Measurements from ENCODE around the gene KCNIP1. TPM values are rescaled to one million over a fixed set of nuclear protein-coding genes. Genes with fewer than 3 reads are reported as not detected.
A peak's percentile ranks its signal among the peaks of the same experiment; 100 is the strongest.

KCNIP1 gene
- total RNA-seq, 4 donors from 2014 or later: 0.94 to 1.6 (median 1.1) TPM; not detected in 1

DNA sequence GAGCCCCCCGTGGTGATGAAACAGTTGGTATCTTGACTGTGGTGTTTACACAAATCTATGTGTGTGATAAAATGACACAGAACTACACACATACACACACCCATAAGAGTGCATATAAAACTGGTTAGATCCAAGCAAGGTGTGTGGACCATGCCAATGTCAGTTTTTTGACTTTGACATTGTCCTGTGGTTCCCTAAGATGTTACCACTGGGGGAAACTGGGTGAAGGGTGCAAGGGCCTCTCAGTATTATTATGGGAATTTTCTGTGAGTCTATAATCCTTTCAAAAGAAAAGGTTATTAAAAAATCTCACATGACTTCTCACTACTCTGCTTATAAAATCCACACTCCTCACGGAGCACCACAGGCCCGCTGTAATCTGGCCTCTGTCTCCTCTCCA is 13.4 kb upstream of the KCNIP1 start:
- peaks cover 0 to 12% (median 12%) of the 10 kb centered on the region in 3 donors for H3K4me1 ChIP-seq
- H3K9me3 ChIP-seq: no peaks in the 10 kb centered on the region
- TF ChIP-seq POLR2A (IDR thresholded peaks at IDR 0.05) (no peak), CTCF (IDR thresholded peaks at IDR 0.05) (no peak), POLR2AphosphoS5 (IDR thresholded peaks at IDR 0.05) (no peak), EP300 (IDR thresholded peaks at IDR 0.05) (no peak)
- no peaks in the 10 kb centered on the region for H3K27me3 ChIP-seq
- H3K27ac ChIP-seq: no peak overlapping the region
- 76 to 94% methylated on average over 3 of the region's 3 CpGs for WGBS, 2 donors (ENCODE audit: low coverage in 1 of 2)
- no peak overlapping the region for H3K4me3 ChIP-seq
- no peaks in the 10 kb centered on the region for H3K36me3 ChIP-seq
- no peak for ATAC-seq

DNA sequence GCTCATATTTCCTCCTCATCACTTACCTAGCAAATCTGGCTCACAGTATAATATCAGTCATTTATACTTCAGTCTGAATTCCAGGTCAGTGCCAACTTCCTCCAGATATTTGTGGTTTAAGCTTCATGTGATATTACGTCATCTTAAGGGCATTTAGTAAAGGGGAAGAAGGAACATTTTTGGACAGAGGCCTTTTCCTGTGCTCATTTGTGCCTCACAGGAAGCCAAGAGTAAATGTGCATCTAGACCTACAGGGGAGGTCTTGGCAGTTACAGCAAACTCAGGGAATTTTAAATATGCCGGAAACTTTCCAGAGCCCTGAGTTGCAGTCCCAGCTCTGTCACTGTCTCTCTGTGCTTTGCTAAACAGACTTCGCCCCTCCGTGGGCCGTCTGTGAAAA is 12.3 kb upstream of the KCNIP1 start:
- WGBS, 2 donors (ENCODE audit: low coverage in 1 of 2): 2 to 24% methylated on average over 4 to 5 of the region's 5 CpGs
- ATAC-seq: peak; percentile 78
- no peaks in the 10 kb centered on the region for H3K9me3 ChIP-seq
- H3K4me3 ChIP-seq: no peak overlapping the region
- TF ChIP-seq POLR2AphosphoS5 (IDR thresholded peaks at IDR 0.05) (peak; percentile 21), EP300 (IDR thresholded peaks at IDR 0.05) (no peak)
- H3K4me1 ChIP-seq: peaks cover 0 to 12% (median 12%) of the 10 kb centered on the region in 3 donors
- H3K27ac ChIP-seq: peak overlapping the region in 3 of 4 donors; percentile 33 to 49 (median 48)
- H3K36me3 ChIP-seq: no peaks in the 10 kb centered on the region
- H3K27me3 ChIP-seq: no peaks in the 10 kb centered on the region

DNA sequence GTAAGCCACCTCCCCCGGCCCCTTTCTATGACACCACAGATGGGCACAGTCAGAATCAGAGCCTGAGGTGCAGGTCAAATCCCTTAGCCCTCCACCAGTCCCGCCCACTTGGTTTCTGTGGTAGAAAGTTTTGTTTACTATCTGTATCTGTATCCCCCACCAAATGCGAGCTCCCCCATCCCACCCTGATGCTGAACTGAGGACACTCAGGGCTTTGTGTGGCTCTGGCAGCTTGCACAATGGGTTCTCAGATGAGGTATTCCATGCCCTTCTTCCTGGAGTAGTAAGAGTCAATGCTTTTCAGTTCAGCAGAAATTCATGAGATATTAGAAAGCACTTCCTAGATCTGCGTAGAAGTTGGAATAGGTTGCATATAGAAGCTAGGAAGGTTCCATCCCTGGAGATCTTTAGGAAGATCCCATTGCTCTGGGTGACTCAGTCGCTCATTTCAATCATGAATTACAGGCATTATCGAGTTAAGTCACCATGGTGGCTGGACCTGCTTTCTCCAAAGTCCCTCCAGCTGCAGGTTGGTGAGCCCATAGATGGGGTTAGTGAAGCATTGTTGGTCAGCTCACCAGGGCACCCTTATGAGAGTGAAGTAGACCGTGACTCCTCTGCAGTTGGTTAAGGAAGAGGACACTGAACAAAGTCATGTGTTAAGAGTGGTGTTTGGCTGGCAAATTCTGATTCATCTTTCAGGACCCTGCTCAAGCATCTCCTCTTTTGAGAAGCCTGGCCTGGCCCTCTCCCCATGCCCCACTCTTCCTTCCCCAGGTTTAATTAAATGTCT is 10.6 kb upstream of the KCNIP1 start:
- no peak overlapping the region for H3K4me3 ChIP-seq
- no peak for TF ChIP-seq POLR2A (IDR thresholded peaks at IDR 0.05)
- peaks cover 0 to 12% (median 12%) of the 10 kb centered on the region in 3 donors for H3K4me1 ChIP-seq
- H3K27me3 ChIP-seq: peaks cover 5% of the 10 kb centered on the region
- no peak overlapping the region for H3K27ac ChIP-seq
- H3K9me3 ChIP-seq: no peaks in the 10 kb centered on the region
- no peak for ATAC-seq
- no peaks in the 10 kb centered on the region for H3K36me3 ChIP-seq
- WGBS, 2 donors (ENCODE audit: low coverage in 1 of 2): 77 to 100% methylated on average over 3 to 6 of the region's 7 CpGs

GRCh38 chr5:170494041-170494440 is 9.8 kb upstream of the KCNIP1 start:
- Histone ChIP-seq H3K9me3 (no peaks in the 10 kb centered on the region), H3K4me3 (no peak overlapping the region), H3K36me3 (no peaks in the 10 kb centered on the region), H3K27ac (no peak overlapping the region), H3K27me3 (peaks cover 5% of the 10 kb centered on the region), H3K4me1 (peaks cover 0 to 12% (median 12%) of the 10 kb centered on the region in 3 donors)
- WGBS, 2 donors (ENCODE audit: low coverage in 1 of 2): 100% methylated on average over 1 of the region's 2 CpGs; no CpG with 5 or more reads in 1 of the 2 donors
- ATAC-seq: no peak
- no peak for TF ChIP-seq POLR2AphosphoS5 (IDR thresholded peaks at IDR 0.05)
- no peak for TF ChIP-seq EP300 (IDR thresholded peaks at IDR 0.05)
- TF ChIP-seq CTCF (IDR thresholded peaks at IDR 0.05): no peak
- no peak for TF ChIP-seq POLR2A (IDR thresholded peaks at IDR 0.05)

DNA sequence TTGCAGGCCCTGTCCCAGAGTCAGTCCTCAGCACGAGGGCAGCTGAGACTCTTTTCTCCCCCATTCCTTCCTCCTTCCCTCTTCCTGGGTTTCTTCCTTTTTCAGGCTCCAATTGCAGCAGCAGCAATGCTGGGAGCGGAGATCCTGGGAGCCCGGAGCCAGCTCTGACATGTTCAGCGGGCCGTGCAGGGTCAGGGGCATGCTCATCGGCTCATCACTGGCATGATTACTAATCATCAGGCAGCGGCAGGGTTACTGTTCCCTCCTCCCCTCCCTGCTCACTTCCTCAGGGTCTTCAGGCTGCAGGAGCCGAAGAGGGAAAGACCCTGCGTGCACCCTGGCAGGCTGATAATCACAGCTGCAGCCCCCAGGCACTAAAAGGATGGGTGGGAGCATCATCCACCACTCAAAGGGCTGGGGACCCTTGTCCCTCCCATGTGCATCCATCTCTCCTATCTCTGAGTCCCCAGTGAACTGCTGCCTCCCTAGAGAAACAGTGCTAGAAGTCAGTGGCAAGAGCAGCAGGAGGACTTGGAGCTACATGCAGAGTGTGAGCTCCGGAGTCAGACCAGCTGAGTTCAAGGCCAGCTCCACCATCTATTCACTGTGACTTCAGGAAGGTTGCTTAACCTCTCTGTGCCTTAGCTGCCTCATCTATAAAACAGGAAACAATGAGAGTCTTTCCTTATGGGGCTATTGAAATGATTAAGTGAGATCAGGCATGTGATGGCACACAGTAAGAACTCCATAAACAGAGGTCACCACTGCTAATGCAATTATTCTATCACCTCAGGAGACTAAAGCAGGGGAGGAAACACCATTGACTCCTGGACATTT is 7.8 kb upstream of the KCNIP1 start:
- no peak overlapping the region for H3K4me3 ChIP-seq
- 82 to 100% methylated on average over 1 to 2 of the region's 10 CpGs for WGBS, 2 donors (ENCODE audit: low coverage in 1 of 2)
- TF ChIP-seq POLR2A (IDR thresholded peaks at IDR 0.05) (no peak), EP300 (IDR thresholded peaks at IDR 0.05) (no peak), POLR2AphosphoS5 (IDR thresholded peaks at IDR 0.05) (no peak), CTCF (IDR thresholded peaks at IDR 0.05) (no peak)
- H3K27ac ChIP-seq: no peak overlapping the region
- peaks cover 22% of the 10 kb centered on the region for H3K27me3 ChIP-seq
- no peaks in the 10 kb centered on the region for H3K36me3 ChIP-seq
- no peak for ATAC-seq
- H3K9me3 ChIP-seq: peaks cover 0 to 6% (median 0%) of the 10 kb centered on the region in 3 donors
- H3K4me1 ChIP-seq: peaks cover 0 to 12% (median 12%) of the 10 kb centered on the region in 3 donors

Measured in gastroesophageal sphincter (tissue), 4 donors.